GM19372 (cell line): ENCODE data around the gene ARHGDIA.

Experiments used
- ATAC-seq: cut with Tn5 transposase; IDR thresholded peaks from one replicate; pipeline ENCODE4 v1.9.1; 2021; ENCODE audit warnings: mild to moderate bottlenecking, low read depth, moderate library complexity; ENCODE audit not compliant: unreplicated experiment

Gene ARHGDIA

GRCh38 chr17:81906476-81907218, 35.5 kb upstream of the ARHGDIA start:
- ATAC-seq, result no peak

GRCh38 chr17:81905993-81906392, 34.9 kb upstream of the ARHGDIA start:
- no peak for ATAC-seq

DNA sequence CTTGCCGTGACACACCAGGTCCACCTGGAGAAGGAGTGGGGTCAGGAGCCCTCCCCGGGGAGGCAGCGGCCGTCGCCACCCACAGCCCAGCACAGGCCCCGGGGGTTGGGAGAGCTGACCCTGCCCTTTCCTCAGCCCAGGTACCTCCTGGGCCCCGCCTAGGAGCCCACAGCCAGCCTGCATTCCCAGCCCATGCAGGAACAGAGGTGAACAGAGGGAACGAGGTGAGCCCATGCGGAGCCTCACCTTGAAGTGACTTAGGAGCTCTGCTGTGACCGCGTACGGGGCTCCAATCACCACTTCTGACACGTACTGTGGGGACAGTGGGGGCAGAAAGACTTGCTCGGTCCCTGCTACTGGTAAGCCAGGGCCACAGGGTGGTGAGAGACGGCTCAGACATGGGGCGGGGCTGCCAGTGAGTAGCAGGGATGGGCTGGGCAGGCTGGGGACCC, 34.3 kb upstream of the ARHGDIA start:
- ATAC-seq, result no peak

DNA sequence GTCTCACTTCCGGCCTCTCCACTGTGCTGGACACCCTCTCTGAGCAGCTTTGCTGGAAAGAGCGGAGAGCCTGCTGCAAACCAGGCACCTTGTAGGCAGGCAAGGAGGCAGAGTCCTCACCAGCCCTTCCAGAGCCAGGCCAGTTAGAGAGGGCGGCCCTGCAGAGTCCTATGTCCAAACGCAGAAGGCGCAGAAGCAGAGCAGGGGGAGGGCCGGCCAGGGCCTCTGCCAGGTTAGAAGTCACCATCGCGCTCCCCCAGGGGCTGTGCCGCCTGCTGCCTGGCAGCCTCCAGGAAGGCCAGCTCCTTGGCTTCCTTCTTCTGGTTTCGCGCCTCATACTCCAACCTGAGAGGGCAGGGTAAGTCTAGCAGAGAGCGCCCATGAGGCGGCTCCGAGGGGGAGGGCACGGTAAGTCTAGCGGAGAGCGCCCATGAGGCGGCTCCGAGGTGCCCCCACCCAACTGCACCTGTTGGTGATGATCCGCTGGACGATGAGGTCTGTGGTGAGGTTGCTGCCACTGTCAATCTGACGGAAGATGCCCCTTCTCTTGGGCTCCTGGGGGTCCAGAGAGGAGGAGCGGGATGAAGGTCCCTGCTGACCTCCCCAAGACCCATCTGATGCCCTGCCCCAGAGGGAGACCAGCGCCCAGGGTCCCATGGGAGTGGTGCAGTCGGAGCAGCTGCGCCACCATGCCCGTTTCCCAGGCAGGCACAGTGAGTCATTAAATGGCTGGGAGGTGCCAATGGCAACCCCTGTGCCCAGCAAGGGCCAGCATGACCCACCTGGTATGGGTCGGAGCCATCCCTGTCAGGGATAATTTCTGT, 33.7 kb upstream of the ARHGDIA start:
- ATAC-seq, result no peak

DNA sequence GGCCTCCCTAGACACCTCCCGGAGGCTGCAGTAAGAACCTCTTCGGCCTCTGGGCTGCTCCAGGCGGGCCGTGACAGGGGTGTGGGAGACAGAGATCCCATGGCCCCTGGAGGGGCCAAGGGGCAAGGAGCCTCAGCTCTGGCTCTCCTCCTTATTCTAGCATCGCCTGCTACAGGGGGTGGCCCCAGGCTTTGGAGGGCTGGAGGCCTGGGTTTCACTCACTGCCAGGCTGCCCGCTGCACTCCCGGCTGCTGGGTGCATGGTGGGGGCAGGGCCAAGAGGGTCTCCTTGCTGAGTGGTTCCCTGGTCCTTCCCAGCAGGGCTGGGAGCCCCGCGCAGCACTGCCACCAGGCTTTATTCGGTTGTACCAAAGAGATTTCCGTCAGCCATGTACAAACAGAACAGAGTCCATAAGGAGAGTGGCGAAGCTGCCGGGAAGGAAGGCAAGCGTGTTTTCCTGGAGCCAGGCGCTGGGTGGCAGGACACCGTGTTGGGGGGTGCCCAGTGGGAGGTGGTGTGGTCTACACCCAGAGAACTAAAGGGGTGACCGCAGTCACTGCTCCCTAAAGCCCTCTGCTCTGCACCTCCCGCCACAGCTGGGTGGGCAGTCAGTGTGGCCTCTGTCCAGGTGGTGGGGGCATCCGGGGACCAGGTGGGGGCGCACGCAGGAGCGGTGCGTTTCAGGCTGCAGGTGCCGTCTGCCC, 32.9 kb upstream of the ARHGDIA start:
- ATAC-seq, result no peak

- ATAC-seq, result no peak
Observed at GRCh38 chr17:81903415-81903831, 32.3 kb upstream of the ARHGDIA start.

- no peak for ATAC-seq
Observed at GRCh38 chr17:81902653-81903414, 31.7 kb upstream of the ARHGDIA start.

DNA sequence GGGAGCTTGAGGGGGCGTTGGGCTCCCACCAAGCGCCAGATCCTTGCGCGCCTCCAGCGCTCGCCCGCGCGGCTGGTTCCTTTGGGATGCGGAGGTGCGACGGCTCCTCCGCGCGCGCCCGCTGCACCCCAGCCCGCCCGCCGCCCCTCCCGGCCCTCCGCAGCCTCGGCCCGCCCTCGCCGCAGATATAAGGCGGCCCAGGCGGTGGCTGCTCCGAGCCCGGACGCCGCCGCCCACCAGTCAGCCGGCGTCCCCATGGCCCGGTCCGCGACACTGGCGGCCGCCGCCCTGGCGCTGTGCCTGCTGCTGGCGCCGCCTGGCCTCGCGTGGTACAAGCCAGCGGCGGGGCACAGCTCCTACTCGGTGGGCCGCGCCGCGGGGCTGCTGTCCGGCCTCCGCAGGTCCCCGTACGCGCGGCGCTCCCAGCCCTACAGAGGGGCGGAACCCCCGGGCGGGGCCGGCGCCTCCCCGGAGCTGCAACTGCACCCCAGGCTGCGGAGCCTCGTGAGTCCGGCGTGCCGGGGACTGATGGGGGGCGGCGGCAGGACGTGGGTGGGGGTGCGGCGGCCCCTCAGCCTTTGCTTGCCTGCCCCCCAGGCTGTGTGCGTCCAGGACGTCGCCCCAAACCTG, 31.0 kb upstream of the ARHGDIA start, which contains the start of gene NPB:
NPB (plus strand) TSS at position 216 of the 630 bp plus-strand sequence; CDS start at position 256, 40 bp downstream.
- no peak for ATAC-seq

GRCh38 chr17:81901167-81902022, 30.3 kb upstream of the ARHGDIA start:
- no peak for ATAC-seq

DNA sequence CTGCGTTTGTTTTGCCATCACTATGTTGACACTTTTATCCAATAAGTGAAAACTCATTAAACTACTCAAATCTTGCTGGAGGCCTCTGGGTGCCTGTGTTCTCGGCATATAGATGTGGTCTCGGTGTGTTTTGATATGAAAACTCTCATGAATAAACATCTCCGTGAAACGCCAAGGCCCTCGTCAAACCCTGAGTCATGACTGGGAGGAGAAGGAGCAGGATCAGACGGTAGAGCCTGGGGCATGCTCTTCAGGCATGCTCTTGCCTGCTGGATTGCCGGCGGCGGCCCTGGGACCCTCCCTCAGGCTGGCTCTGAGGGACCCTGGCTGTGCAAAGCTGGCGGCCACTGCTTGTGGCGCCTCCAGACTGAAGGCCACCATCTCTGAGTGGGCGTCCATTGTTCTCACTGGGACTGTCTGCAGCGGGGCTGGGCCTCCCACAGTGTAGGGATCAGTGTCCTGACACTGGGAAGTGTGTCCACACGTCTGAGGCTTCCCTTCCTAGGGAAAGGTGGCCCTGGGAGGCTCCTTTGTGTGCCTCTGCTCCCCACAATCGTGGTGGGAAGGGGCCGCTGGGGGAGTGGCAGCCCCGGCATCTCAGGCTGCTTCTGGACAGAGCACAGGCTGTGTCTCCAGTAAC, 29.2 kb upstream of the ARHGDIA start:
- ATAC-seq, result no peak

DNA sequence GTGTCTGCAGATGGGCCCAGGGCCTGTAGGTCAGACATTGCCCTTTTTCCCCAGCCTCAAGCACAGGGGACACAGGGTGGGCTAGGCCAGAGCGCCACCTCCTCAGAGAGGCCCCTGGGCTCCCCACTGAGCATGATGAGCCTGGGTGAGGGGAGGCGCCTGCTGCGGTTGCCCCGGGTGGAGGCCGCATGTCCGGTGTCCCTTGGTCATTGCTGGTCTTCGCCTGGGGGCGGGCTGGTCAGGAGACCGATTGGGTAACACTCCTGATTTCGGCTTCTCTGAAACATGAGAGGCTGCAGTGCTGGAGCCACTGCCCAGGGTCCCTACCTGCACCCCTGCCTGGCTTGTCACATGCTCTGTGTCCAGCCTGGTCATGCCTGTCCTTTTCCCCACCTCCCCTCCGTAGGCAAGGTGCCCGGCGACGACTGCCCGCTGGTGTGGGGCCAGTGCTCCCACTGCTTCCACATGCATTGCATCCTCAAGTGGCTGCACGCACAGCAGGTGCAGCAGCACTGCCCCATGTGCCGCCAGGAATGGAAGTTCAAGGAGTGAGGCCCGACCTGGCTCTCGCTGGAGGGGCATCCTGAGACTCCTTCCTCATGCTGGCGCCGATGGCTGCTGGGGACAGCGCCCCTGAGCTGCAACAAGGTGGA, 28.5 kb upstream of the ARHGDIA start:
- ATAC-seq, result no peak

DNA sequence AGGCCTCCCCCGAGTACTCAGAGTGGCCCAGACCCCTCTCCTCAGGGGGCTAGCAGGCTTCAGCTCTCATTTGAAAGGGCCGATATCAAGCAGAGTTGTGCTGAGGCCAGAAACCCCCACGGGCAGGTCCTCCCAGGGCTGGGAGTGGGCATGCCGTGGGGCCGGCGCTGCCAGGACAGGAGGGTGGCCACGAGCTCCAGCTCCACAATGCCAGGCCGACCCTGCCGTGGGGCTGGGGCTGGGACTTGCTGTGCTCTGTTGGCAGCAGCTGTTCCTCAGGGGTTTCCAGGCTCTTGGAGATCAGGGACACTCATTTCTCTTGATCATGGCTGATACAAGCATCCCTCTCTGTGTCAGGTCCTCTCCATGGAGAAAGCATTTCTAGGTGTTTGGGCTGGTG, 27.7 kb upstream of the ARHGDIA start:
- ATAC-seq, result no peak

GRCh38 chr17:81898029-81898866, 27.1 kb upstream of the ARHGDIA start:
- ATAC-seq, result no peak

DNA sequence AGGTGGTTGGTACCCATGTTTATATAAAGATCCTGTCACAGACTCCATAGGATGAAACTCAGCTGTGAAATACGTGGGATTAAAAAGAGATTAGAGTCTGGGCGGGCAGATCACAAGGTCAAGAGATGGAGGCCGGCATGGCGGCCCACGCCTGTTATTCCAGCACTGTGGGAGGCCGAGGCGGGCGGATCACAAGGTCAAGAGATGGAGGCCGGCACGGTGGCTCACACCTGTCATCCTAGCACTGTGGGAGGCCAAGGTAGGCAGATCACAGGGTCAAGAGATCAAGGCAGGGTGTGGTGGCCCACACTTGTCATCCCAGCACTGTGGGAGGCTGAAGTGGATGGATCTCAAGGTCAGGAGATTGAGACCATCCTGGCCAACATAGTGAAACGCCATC, 24.3 kb upstream of the ARHGDIA start:
- no peak for ATAC-seq

DNA sequence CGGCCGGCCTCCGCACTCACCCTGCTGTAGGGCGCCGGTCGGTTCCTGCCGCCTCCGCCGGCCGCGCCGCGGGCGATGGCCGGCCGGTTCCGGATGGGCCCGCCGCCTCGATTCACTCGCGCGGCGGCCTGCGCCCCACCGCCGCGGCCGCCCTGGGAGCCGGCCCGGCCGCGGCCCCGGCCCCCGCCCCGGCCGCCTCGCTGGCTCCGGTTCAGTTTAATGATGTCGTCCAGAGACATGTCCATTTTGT, 20.1 kb upstream of the ARHGDIA start:
- ATAC-seq, result peak; percentile 22

DNA sequence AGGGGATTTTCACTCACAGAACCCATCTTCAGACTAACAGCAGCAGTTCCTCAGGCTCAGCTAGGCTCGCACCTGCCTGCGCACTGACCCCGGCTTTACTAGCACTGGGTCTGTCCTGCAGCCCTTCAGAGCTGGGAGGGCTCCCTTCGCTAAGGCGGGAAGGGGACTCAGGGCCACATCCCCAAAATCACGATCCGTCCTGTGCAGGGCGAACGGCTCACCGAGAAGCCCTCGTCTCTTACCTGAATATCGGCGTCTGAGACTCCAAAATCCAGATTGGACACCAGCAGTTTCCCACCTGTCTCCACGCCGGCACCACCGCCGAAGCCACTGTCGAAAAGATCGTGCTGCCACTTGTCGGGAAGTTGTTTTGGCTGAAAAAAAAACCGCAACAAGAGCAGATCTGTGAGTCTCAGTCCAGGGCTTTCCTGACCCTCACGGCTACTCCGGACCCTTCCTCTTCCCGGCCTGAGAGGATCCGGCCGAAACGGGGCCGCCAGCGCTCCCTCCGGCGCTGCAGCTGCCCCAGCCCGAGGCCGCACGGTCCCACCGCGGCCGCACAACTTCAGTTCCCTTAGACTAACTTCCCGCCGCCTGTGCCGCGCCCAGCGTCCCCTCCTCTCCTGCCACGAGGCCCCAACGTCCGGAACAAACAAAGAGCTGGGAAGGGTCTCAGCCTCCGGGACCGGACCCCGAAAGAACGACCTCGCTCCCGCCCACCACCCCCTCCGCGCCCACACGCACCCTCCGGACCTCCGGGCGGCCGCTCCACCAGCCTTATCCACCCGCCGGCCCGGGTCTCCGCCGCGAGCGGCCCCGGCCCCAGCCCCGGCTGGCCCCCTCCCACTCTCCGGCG, 19.5 kb upstream of the ARHGDIA start:
- no peak for ATAC-seq
